22Rv1 (cell line): ENCODE data around the gene GGA1.

ENCODE experiments used
- ZFX ChIP-seq: fragments of 450-650 bp; IDR thresholded peaks from 2 replicates; pipeline ENCODE4 v1.6.1; 2017; ENCODE audit warnings: antibody characterized with exemption, borderline replicate concordance
- TF ChIP-seq, protein P1 (sequence below): fragments of 450-650 bp; IDR thresholded peaks from 2 replicates; pipeline ENCODE4 v1.5.1; 2017; ENCODE audit warnings: mild to moderate bottlenecking

DNA sequence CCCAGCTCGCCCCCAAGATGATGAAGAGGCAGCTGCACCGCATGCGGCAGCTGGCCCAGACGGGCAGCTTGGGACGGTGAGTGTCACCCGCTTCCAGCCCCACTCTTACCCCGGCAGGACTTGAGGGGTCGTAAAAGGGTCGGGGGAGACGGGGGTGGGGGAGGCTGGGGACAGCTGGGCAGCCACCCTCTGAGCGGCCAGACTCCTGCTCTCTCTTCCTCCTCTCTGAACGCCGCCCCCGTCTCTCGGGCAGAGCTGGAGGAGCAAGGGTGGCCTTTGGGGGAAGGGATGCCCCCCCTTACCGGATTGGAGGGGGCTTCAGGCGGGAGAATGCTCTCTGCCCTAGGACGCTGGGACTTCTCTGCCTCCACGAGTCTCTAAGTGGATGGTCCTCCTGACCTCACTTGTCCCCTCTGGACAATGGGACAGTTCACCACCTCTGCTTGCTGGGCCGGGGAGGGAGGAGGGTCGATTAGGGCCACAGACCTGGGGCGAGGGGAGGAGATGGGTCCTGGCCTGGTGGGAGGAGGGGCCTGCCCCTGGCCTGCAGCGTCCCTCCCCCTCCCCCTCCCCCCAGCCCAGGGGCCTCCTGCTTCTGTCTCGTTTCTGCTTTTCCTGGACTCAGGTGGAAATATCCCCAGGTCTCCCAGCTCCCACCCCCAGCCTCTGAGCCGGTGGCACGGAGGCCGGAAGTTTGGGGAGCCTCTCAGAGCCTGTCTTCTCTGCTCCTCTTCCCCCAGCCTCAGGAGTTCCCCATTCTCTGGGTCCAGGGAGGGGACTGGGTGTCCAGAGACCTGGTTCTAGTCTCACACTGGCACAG, 31.3 kb downstream of the GGA1 start:
- TF ChIP-seq, protein P1, sequence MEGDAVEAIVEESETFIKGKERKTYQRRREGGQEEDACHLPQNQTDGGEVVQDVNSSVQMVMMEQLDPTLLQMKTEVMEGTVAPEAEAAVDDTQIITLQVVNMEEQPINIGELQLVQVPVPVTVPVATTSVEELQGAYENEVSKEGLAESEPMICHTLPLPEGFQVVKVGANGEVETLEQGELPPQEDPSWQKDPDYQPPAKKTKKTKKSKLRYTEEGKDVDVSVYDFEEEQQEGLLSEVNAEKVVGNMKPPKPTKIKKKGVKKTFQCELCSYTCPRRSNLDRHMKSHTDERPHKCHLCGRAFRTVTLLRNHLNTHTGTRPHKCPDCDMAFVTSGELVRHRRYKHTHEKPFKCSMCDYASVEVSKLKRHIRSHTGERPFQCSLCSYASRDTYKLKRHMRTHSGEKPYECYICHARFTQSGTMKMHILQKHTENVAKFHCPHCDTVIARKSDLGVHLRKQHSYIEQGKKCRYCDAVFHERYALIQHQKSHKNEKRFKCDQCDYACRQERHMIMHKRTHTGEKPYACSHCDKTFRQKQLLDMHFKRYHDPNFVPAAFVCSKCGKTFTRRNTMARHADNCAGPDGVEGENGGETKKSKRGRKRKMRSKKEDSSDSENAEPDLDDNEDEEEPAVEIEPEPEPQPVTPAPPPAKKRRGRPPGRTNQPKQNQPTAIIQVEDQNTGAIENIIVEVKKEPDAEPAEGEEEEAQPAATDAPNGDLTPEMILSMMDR: no peak
- no peak for TF ChIP-seq ZFX
